OCI-LY3 (cell line): ENCODE data around the gene RASL11A.
"Not testable (repeated sequence)": the region's sequence is repeated elsewhere in the genome, so short reads cannot be mapped to it uniquely, and the experiment has no call there.

Source experiments
- H2AFZ ChIP-seq: fragments of 200-600, 300-600 bp; shearing (Covaris generic); 2 replicates; pipeline ENCODE4 v1.6.0; 2014; ENCODE audit warnings: antibody characterized with exemption, low read depth, low read length
- H3K27ac ChIP-seq: fragments of 200-600, 300-600 bp; sonication (generic); 2 replicates; pipeline ENCODE4 v1.5.1; 2014; ENCODE audit warnings: mild to moderate bottlenecking, low read length, moderate library complexity, mixed read lengths
- H3K27me3 ChIP-seq: fragments of 200-600, 300-600 bp; sonication (generic); 2 replicates; pipeline ENCODE4 v1.6.1; 2014; ENCODE audit warnings: low read depth, low read length, mixed read lengths
- H3K36me3 ChIP-seq: fragments of 200-600, 300-600 bp; sonication (generic); replicated peaks from 2 replicates; pipeline ENCODE3; 2014; ENCODE audit warnings: low read depth, low read length, mixed read lengths
- H3K4me1 ChIP-seq: fragments of 300-600, 200-600 bp; sonication (generic); 2 replicates; pipeline ENCODE4 v1.6.1; 2014; ENCODE audit warnings: low read length, mixed read lengths
- H3K4me2 ChIP-seq: fragments of 200-600, 300-600 bp; sonication (generic); 2 replicates; pipeline ENCODE4 v1.6.1; 2014; ENCODE audit warnings: low read length, mixed read lengths
- H3K4me3 ChIP-seq: fragments of 300-600, 200-600 bp; sonication (generic); 2 replicates; pipeline ENCODE4 v1.5.1; 2014; ENCODE audit warnings: antibody characterized with exemption, mild to moderate bottlenecking, low read length, moderate library complexity
- H3K79me2 ChIP-seq: fragments of 300-600, 200-600 bp; shearing (Covaris generic); 2 replicates; pipeline ENCODE4 v1.6.1; 2014; ENCODE audit warnings: mild to moderate bottlenecking, low read length, mixed read lengths
- H3K9ac ChIP-seq: fragments of 300-600, 200-600 bp; shearing (Covaris generic); 2 replicates; pipeline ENCODE4 v1.6.0; 2014; ENCODE audit warnings: mild to moderate bottlenecking, low read length, moderate library complexity
- H3K9me3 ChIP-seq: fragments of 200-600, 300-600 bp; shearing (Covaris generic); 2 replicates; pipeline ENCODE4 v1.6.1; 2014; ENCODE audit warnings: low read length, mixed read lengths; ENCODE audit not compliant: insufficient read depth
- H4K20me1 ChIP-seq: fragments of 200-600, 300-600 bp; sonication (generic); 2 replicates; pipeline ENCODE4 v1.6.1; 2016; ENCODE audit warnings: low read length, mixed read lengths; ENCODE audit not compliant: insufficient read depth
- CTCF ChIP-seq: fragments of 200-600, 300-600 bp; sonication (generic); IDR thresholded peaks from 2 replicates; pipeline ENCODE4 v1.5.1; 2014; ENCODE audit warnings: antibody characterized with exemption, low read length, low read depth
- EZH2phosphoT487 ChIP-seq: fragments of 200-600 bp; shearing (Covaris generic); IDR thresholded peaks from 2 replicates; pipeline ENCODE4 v1.6.1; 2018; ENCODE audit warnings: antibody characterized with exemption, mixed run types, low read depth

RASL11A gene

GRCh38 chr13:27270594-27271520, at the start of gene RASL11A:
Gene RASL11A, plus strand, starts transcription at chr13:27270830. Its CDS starts 115 bp downstream, at chr13:27270945.
- no peaks in the 10 kb centered on the region for H3K9me3 ChIP-seq
- peak within 1 kb of the TSS; percentile 81 for H3K4me2 ChIP-seq
- H3K79me2 ChIP-seq = no peaks in the 10 kb centered on the region
- TF ChIP-seq EZH2phosphoT487 (no peak), CTCF (peak; percentile 95)
- H3K36me3 ChIP-seq = no peaks in the 10 kb centered on the region
- peak within 1 kb of the TSS; percentile 89 for H3K4me3 ChIP-seq
- H3K9ac ChIP-seq = peak within 1 kb of the TSS; percentile 83
- peaks cover 3% of the 10 kb centered on the region; the same call in 1 of the 2 replicates for H3K4me1 ChIP-seq
- H4K20me1 ChIP-seq = no peaks in the 10 kb centered on the region
- H3K27me3 ChIP-seq = 0 out of 2 replicates have a peak, but pooled peaks cover 4% of the 10 kb centered on the region
- peak within 1 kb of the TSS; percentile 97 for H2AFZ ChIP-seq
- no peak within 1 kb of the TSS for H3K27ac ChIP-seq

GRCh38 chr13:27222100-27222499, 48.5 kb upstream of the RASL11A start:
- H3K27ac ChIP-seq, H4K20me1 ChIP-seq, H3K4me2 ChIP-seq, H2AFZ ChIP-seq, H3K9me3 ChIP-seq, H3K79me2 ChIP-seq, H3K36me3 ChIP-seq, H3K9ac ChIP-seq, H3K4me3 ChIP-seq, H3K27me3 ChIP-seq: not testable (repeated sequence)
- H3K4me1 ChIP-seq = peaks cover 11% of the 10 kb centered on the region

- Histone ChIP-seq H3K9me3 (peaks cover 16% of the 10 kb centered on the region), H3K4me1 (peaks cover 44% of the 10 kb centered on the region), H3K4me3 (no peak overlapping the region), H3K4me2 (peak overlapping the region; percentile 9; the same call in 1 of the 2 replicates), H3K27ac (no peak overlapping the region), H3K9ac (no peak overlapping the region), H2AFZ (no peak overlapping the region), H3K79me2 (no peaks in the 10 kb centered on the region), H3K27me3 (no peaks in the 10 kb centered on the region), H4K20me1 (no peaks in the 10 kb centered on the region), H3K36me3 (peaks cover 3% of the 10 kb centered on the region)
- TF ChIP-seq EZH2phosphoT487 = no peak
- no peak for TF ChIP-seq CTCF
Observed at GRCh38 chr13:27226991-27227390, 43.6 kb upstream of the RASL11A start.

- peaks cover 16% of the 10 kb centered on the region for H3K9me3 ChIP-seq
- H3K27ac ChIP-seq = no peak overlapping the region
- no peak overlapping the region for H3K4me3 ChIP-seq
- no peaks in the 10 kb centered on the region for H4K20me1 ChIP-seq
- no peak overlapping the region for H3K9ac ChIP-seq
- H3K4me2 ChIP-seq = no peak overlapping the region
- TF ChIP-seq CTCF (no peak), EZH2phosphoT487 (no peak)
- H3K79me2 ChIP-seq = no peaks in the 10 kb centered on the region
- H3K4me1 ChIP-seq = peaks cover 39% of the 10 kb centered on the region
- no peaks in the 10 kb centered on the region for H3K27me3 ChIP-seq
- peaks cover 3% of the 10 kb centered on the region for H3K36me3 ChIP-seq
- H2AFZ ChIP-seq = no peak overlapping the region
Observed at GRCh38 chr13:27228131-27228530, 42.5 kb upstream of the RASL11A start.
